Measurements from ENCODE around the gene PRADC1. TPM values are rescaled to one million over a fixed set of nuclear protein-coding genes. Genes with fewer than 3 reads are reported as not detected.

Gene PRADC1
- total RNA-seq, 3 donors from 2014 or later = 29.5 to 32.3 (median 30.5) TPM

GRCh38 chr2:73237168-73237567, 4.1 kb upstream of the PRADC1 start:
- H3K4me1 Mint-ChIP-seq (ENCODE audit: low read depth) = peaks cover 45% of the 10 kb centered on the region
- ATAC-seq = no peak
- peaks cover 24% of the 10 kb centered on the region for H3K36me3 Mint-ChIP-seq (ENCODE audit: insufficient read depth)
- no peaks in the 10 kb centered on the region for H3K9me3 Mint-ChIP-seq
- no peaks in the 10 kb centered on the region for H3K27me3 Mint-ChIP-seq (ENCODE audit: low read depth)
- DNase-seq = no peak
- peak overlapping the region; percentile 99 for H3K4me3 Mint-ChIP-seq

GRCh38 chr2:73235315-73236028, 2.4 kb upstream of the PRADC1 start:
- DNase-seq (no peak), ATAC-seq (no peak)
- Mint-ChIP-seq H3K9me3 (no peaks in the 10 kb centered on the region), H3K27me3 (ENCODE audit: low read depth) (no peaks in the 10 kb centered on the region), H3K4me1 (ENCODE audit: low read depth) (peaks cover 46% of the 10 kb centered on the region), H3K36me3 (ENCODE audit: insufficient read depth) (peaks cover 23% of the 10 kb centered on the region), H3K4me3 (peak overlapping the region; percentile 99)

- no peaks in the 10 kb centered on the region for H3K9me3 Mint-ChIP-seq
- H3K4me3 Mint-ChIP-seq = peak within 1 kb of the TSS; percentile 99
- DNase-seq (peak; percentile 78), ATAC-seq (peak; percentile 71 to 75)
- H3K4me1 Mint-ChIP-seq (ENCODE audit: low read depth) = peaks cover 44% of the 10 kb centered on the region
- H3K36me3 Mint-ChIP-seq (ENCODE audit: insufficient read depth) = peaks cover 25% of the 10 kb centered on the region
- H3K27me3 Mint-ChIP-seq (ENCODE audit: low read depth) = no peaks in the 10 kb centered on the region
Observed at GRCh38 chr2:73233932-73234832, 1.1 kb upstream of the PRADC1 start, which contains the start of gene CCT7. Gene CCT7, plus strand, starts transcription at chr2:73234308. Its CDS starts 71 bp downstream, at chr2:73234379.

DNA sequence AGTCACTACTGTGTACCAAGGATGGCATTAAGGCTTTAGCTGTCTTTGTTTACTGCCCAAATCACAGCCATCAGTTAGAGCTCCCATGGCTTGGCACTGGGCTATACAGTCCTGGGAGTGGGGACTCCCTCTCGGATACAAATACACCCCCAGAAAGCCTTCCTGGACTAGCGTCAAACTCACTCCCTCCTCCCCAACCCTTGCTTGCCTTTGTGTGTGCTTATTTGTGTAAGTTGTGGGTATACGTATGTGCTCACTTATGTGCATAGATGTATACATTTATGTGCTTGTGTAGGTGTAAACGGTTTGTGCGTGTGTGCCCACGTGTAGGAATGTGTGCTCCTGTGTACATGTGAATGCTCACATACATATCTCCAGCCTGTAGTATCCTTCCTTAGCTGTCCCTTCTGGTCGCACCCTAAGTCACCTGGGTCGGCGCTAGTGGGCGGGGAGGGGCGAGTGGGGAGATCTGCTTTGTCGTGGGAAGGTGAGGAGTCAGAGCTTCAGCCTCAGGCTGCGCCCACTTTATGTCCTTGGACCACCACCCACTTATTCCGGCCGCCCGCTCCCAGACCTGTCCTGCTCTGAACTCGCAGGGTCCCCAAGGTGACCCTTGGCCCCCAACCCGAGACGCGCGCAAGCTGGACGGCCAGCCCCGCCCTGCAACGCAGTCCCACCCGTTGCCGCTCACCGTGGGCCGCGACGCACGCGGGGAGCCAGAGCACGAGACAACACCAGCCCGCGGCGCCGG, 461 bp downstream of the PRADC1 start:
- H3K27me3 Mint-ChIP-seq (ENCODE audit: low read depth) = no peaks in the 10 kb centered on the region
- H3K4me1 Mint-ChIP-seq (ENCODE audit: low read depth) = peaks cover 32% of the 10 kb centered on the region
- peak; percentile 19 for DNase-seq
- peak overlapping the region; percentile 99 for H3K4me3 Mint-ChIP-seq
- peaks cover 18% of the 10 kb centered on the region for H3K36me3 Mint-ChIP-seq (ENCODE audit: insufficient read depth)
- no peaks in the 10 kb centered on the region for H3K9me3 Mint-ChIP-seq
- ATAC-seq = no peak

DNA sequence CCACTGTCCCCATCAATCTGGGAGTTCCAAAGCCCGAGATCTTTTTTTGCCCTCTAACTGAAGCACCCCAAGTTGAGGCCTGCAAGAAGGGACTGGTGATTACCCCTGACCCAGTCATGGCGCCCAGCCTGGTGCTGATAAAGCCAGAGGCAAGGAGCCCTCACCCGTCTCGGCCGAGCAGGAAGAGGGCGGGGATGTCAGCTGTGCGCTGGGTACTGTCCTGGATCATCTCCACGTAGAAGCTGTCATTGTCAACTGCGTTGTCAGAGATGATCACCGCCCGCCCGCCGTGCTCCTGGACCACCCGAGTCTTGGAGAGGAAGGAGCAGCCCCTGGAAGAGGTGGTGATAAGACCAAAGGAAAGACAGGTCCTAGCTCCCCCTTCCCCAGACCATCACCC, 4.4 kb downstream of the PRADC1 start:
- Mint-ChIP-seq H3K27me3 (ENCODE audit: low read depth) (no peaks in the 10 kb centered on the region), H3K4me3 (no peak overlapping the region), H3K9me3 (no peaks in the 10 kb centered on the region), H3K4me1 (ENCODE audit: low read depth) (peaks cover 9% of the 10 kb centered on the region), H3K36me3 (ENCODE audit: insufficient read depth) (peaks cover 4% of the 10 kb centered on the region)
- ATAC-seq = no peak
- no peak for DNase-seq

- peaks cover 6% of the 10 kb centered on the region for H3K36me3 Mint-ChIP-seq (ENCODE audit: insufficient read depth)
- H3K4me1 Mint-ChIP-seq (ENCODE audit: low read depth) = peaks cover under 1% of the 10 kb centered on the region
- H3K9me3 Mint-ChIP-seq = no peaks in the 10 kb centered on the region
- no peak overlapping the region for H3K4me3 Mint-ChIP-seq
- DNase-seq (no peak), ATAC-seq (no peak)
- H3K27me3 Mint-ChIP-seq (ENCODE audit: low read depth) = no peaks in the 10 kb centered on the region
Observed at GRCh38 chr2:73227086-73227485, 6.0 kb downstream of the PRADC1 start.

DNA sequence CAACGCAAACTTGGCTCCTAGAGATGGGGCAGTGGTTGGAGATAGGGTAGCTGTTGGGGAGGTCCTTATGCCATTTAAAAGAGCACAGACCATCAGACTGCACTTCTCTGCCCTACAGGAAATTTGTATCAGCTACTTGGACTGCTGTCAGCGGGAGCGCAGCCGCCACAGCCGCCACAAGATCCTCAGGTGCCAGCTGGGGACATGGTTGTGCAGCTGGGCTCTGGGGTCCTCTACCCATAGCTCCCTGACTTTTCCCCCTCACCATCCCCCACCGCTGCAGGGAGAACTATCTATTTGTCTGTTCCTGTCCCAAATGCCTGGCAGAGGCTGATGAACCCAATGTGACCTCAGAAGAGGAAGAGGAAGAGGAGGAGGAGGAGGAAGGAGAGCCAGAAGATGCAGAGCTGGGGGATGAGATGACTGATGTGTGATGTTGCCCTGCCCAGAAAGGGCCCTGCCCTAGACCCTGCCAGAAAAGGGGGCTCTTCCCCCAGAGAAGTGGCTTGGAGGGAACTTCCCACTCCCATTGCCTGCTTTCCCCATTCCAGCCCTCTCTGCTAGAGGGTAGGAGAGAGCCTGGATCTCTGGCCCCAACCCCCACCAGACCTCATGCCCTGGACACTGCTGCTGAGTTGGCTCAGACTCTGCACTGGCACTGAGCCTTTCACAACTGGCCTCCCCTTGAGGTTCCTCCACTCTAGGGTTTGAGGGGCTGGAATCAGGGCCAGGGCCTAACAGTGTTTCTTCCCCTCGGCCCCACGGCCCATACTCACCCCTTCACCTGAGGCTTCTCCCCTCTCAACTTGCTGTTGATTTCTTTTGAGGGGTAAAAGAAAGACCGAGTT, 7.3 kb downstream of the PRADC1 start:
- H3K4me3 Mint-ChIP-seq = no peak overlapping the region
- no peaks in the 10 kb centered on the region for H3K27me3 Mint-ChIP-seq (ENCODE audit: low read depth)
- H3K4me1 Mint-ChIP-seq (ENCODE audit: low read depth) = no peaks in the 10 kb centered on the region
- DNase-seq = no peak
- no peak for ATAC-seq
- peaks cover 16% of the 10 kb centered on the region for H3K36me3 Mint-ChIP-seq (ENCODE audit: insufficient read depth)
- no peaks in the 10 kb centered on the region for H3K9me3 Mint-ChIP-seq

DNA sequence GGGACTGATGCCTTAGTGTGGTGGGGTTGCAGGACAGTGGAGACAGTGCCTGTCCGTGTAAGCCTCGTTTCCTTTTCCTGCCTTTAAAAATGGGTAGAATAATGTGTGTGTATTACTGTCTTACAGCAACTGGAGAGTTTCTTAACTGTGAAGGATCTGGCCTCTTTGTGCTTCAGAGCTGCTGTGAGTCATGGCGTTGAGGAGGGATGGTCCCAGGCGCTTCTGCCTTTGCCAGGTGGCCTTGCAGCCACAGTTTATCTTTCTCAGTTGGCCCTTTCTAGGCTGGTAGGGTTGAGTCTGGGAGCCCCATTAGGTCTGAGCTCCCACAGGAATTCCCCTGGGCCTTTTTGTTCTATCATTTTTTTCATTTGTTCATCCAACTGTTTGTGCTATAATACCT, 9.2 kb downstream of the PRADC1 start:
- no peaks in the 10 kb centered on the region for H3K4me1 Mint-ChIP-seq (ENCODE audit: low read depth)
- no peak overlapping the region for H3K4me3 Mint-ChIP-seq
- ATAC-seq = no peak
- H3K9me3 Mint-ChIP-seq = no peaks in the 10 kb centered on the region
- H3K36me3 Mint-ChIP-seq (ENCODE audit: insufficient read depth) = peaks cover 26% of the 10 kb centered on the region
- DNase-seq = no peak
- H3K27me3 Mint-ChIP-seq (ENCODE audit: low read depth) = no peaks in the 10 kb centered on the region

GRCh38 chr2:73218298-73218697, 14.7 kb downstream of the PRADC1 start:
- no peaks in the 10 kb centered on the region for H3K9me3 Mint-ChIP-seq
- peaks cover 20% of the 10 kb centered on the region for H3K4me1 Mint-ChIP-seq (ENCODE audit: low read depth)
- ATAC-seq (no peak), DNase-seq (no peak)
- no peaks in the 10 kb centered on the region for H3K27me3 Mint-ChIP-seq (ENCODE audit: low read depth)
- peaks cover 27% of the 10 kb centered on the region for H3K36me3 Mint-ChIP-seq (ENCODE audit: insufficient read depth)
- no peak overlapping the region for H3K4me3 Mint-ChIP-seq

GRCh38 chr2:73217826-73218225, 15.2 kb downstream of the PRADC1 start:
- Mint-ChIP-seq H3K4me1 (ENCODE audit: low read depth) (peaks cover 24% of the 10 kb centered on the region), H3K9me3 (no peaks in the 10 kb centered on the region), H3K4me3 (no peak overlapping the region), H3K27me3 (ENCODE audit: low read depth) (no peaks in the 10 kb centered on the region), H3K36me3 (ENCODE audit: insufficient read depth) (peaks cover 27% of the 10 kb centered on the region)
- ATAC-seq (no peak), DNase-seq (no peak)

- no peaks in the 10 kb centered on the region for H3K27me3 Mint-ChIP-seq (ENCODE audit: low read depth)
- H3K4me3 Mint-ChIP-seq = no peak overlapping the region
- H3K9me3 Mint-ChIP-seq = no peaks in the 10 kb centered on the region
- H3K4me1 Mint-ChIP-seq (ENCODE audit: low read depth) = peaks cover 30% of the 10 kb centered on the region
- DNase-seq = no peak
- ATAC-seq = no peak
- peaks cover 26% of the 10 kb centered on the region for H3K36me3 Mint-ChIP-seq (ENCODE audit: insufficient read depth)
Observed at GRCh38 chr2:73217160-73217559, 15.9 kb downstream of the PRADC1 start.

- H3K4me1 Mint-ChIP-seq (ENCODE audit: low read depth) = peaks cover 30% of the 10 kb centered on the region
- H3K9me3 Mint-ChIP-seq = no peaks in the 10 kb centered on the region
- H3K4me3 Mint-ChIP-seq = peak overlapping the region; percentile 97
- ATAC-seq (no peak), DNase-seq (no peak)
- H3K27me3 Mint-ChIP-seq (ENCODE audit: low read depth) = no peaks in the 10 kb centered on the region
- H3K36me3 Mint-ChIP-seq (ENCODE audit: insufficient read depth) = peaks cover 11% of the 10 kb centered on the region
Observed at GRCh38 chr2:73215254-73215653, 17.8 kb downstream of the PRADC1 start.

- peaks cover 6% of the 10 kb centered on the region for H3K36me3 Mint-ChIP-seq (ENCODE audit: insufficient read depth)
- ATAC-seq (peak; percentile 91), DNase-seq (peak; percentile 94)
- peak within 1 kb of the TSS; percentile 97 for H3K4me3 Mint-ChIP-seq
- no peaks in the 10 kb centered on the region for H3K9me3 Mint-ChIP-seq
- H3K4me1 Mint-ChIP-seq (ENCODE audit: low read depth) = peaks cover 30% of the 10 kb centered on the region
- no peaks in the 10 kb centered on the region for H3K27me3 Mint-ChIP-seq (ENCODE audit: low read depth)
Observed at GRCh38 chr2:73214120-73215035, 18.7 kb downstream of the PRADC1 start, which contains the start of gene SMYD5. Gene SMYD5, plus strand, starts transcription at chr2:73214245. Its CDS starts 22 bp downstream, at chr2:73214267.
